Liver (tissue), 9 donors: ENCODE measurements around the gene HPS1. TPM values are rescaled to one million over a fixed set of nuclear protein-coding genes. Genes with fewer than 3 reads are reported as not detected.

Source experiments
- DNase-seq: peaks from one replicate; pipeline ENCODE4 v3.0.0-alpha.2; 2017; ENCODE audit warnings: low spot score
- H3K27ac ChIP-seq, 2 donors: one replicate each; pipeline ENCODE4 v1.7.0; 2013; ENCODE audit warnings: inconsistent platforms in 2 of 2, low read length in 2 of 2, control low read depth in 1 of 2, low read depth in 1 of 2, mild to moderate bottlenecking in 1 of 2
- H3K27me3 ChIP-seq, 4 donors: one replicate each; pipeline versions ENCODE4 v1.6.1 to v1.7.0; 2013; ENCODE audit warnings: low read length in 3 of 4, inconsistent platforms in 1 of 4, mild to moderate bottlenecking in 1 of 4, moderate library complexity in 1 of 4; ENCODE audit not compliant: control insufficient read depth in 4 of 4, insufficient read depth in 4 of 4
- H3K36me3 ChIP-seq, 4 donors: one replicate each; pipeline versions ENCODE4 v1.6.1 to v1.7.0; 2013; ENCODE audit warnings: low read length in 3 of 4, mild to moderate bottlenecking in 3 of 4, low read depth in 1 of 4, moderate library complexity in 1 of 4; ENCODE audit not compliant: control insufficient read depth in 4 of 4, insufficient read depth in 3 of 4
- H3K4me1 ChIP-seq, 4 donors: one replicate each; pipeline versions ENCODE4 v1.6.1 to v1.7.0; 2013; ENCODE audit warnings: low read length in 3 of 4, mild to moderate bottlenecking in 3 of 4, moderate library complexity in 1 of 4; ENCODE audit not compliant: control insufficient read depth in 4 of 4, insufficient read depth in 4 of 4
- H3K4me3 ChIP-seq, 3 donors: one replicate each; pipeline versions ENCODE4 v1.6.1 to v1.7.0; 2013; ENCODE audit warnings: low read length in 3 of 3, control low read depth in 1 of 3, low read depth in 1 of 3, mild to moderate bottlenecking in 1 of 3
- H3K9ac ChIP-seq, 2 donors: one replicate each; pipeline ENCODE4 v1.7.0; 2013; ENCODE audit warnings: low read length in 2 of 2, mild to moderate bottlenecking in 2 of 2, moderate library complexity in 2 of 2, control low read depth in 1 of 2, low read depth in 1 of 2
- H3K9me3 ChIP-seq, 4 donors: one replicate each; pipeline versions ENCODE4 v1.6.1 to v1.7.0; 2013; ENCODE audit warnings: low read length in 3 of 4; ENCODE audit not compliant: control insufficient read depth in 4 of 4
- ATF3 ChIP-seq: IDR thresholded peaks from 2 replicates; pipeline ENCODE4 v1.6.1; 2016; ENCODE audit warnings: antibody characterized with exemption
- CTCF ChIP-seq: fragments of 150-350 bp; IDR thresholded peaks from 2 replicates; pipeline ENCODE4 v1.5.1; 2017; ENCODE audit warnings: improper control_type of control experiment, low read depth, low read length; ENCODE audit not compliant: missing input control
- EGR1 ChIP-seq, 2 donors: IDR thresholded peaks; 2 replicates each; pipeline ENCODE4 v1.6.1; 2016 to 2018; ENCODE audit warnings: antibody characterized with exemption in 2 of 2, low read depth in 2 of 2
- FOXA1 ChIP-seq: IDR thresholded peaks from 2 replicates; pipeline ENCODE4 v1.6.1; 2016; ENCODE audit warnings: antibody characterized with exemption
- FOXA2 ChIP-seq: IDR thresholded peaks from 2 replicates; pipeline ENCODE4 v1.6.1; 2016; ENCODE audit warnings: antibody characterized with exemption
- GABPA ChIP-seq, 2 donors: IDR thresholded peaks in 1 of 2; conservative IDR thresholded peaks in 1 of 2; 2 replicates each; pipeline ENCODE4 v1.6.1; 2016; ENCODE audit warnings: antibody characterized with exemption in 2 of 2, mild to moderate bottlenecking in 1 of 2, moderate library complexity in 1 of 2
- HNF4A ChIP-seq, 2 donors: conservative IDR thresholded peaks; 2 replicates each; pipeline ENCODE4 v1.6.1; 2016; ENCODE audit warnings: antibody characterized with exemption in 2 of 2, mild to moderate bottlenecking in 2 of 2
- HNF4G ChIP-seq: IDR thresholded peaks from 2 replicates; pipeline ENCODE4 v1.6.1; 2016; ENCODE audit warnings: antibody characterized with exemption
- JUND ChIP-seq, 2 donors: IDR thresholded peaks; 2 replicates each; pipeline ENCODE4 v1.6.1; 2016; ENCODE audit warnings: antibody characterized with exemption in 2 of 2
- MAX ChIP-seq: IDR thresholded peaks from 2 replicates; pipeline ENCODE4 v1.6.1; 2016; ENCODE audit warnings: antibody characterized with exemption
- NR2F2 ChIP-seq: IDR thresholded peaks from 2 replicates; pipeline ENCODE4 v1.6.1; 2016; ENCODE audit warnings: antibody characterized with exemption
- RAD21 ChIP-seq, 2 donors: IDR thresholded peaks; 2 replicates each; pipeline ENCODE4 v1.6.1; 2016; ENCODE audit warnings: antibody characterized with exemption in 2 of 2, mild to moderate bottlenecking in 2 of 2
- REST ChIP-seq: IDR thresholded peaks from 2 replicates; pipeline ENCODE4 v1.6.1; 2016; ENCODE audit warnings: antibody characterized with exemption, mild to moderate bottlenecking
- RXRA ChIP-seq, 2 donors: IDR thresholded peaks; 2 replicates each; pipeline ENCODE4 v1.6.1; 2017 to 2018; ENCODE audit warnings: antibody characterized with exemption in 2 of 2, mild to moderate bottlenecking in 1 of 2
- SP1 ChIP-seq: IDR thresholded peaks from 2 replicates; pipeline ENCODE4 v1.6.1; 2018; ENCODE audit warnings: antibody characterized with exemption, mild to moderate bottlenecking
- TAF1 ChIP-seq: conservative IDR thresholded peaks from 2 replicates; pipeline ENCODE4 v1.6.1; 2016; ENCODE audit warnings: antibody characterized with exemption, mild to moderate bottlenecking
- YY1 ChIP-seq: IDR thresholded peaks from 2 replicates; pipeline ENCODE4 v1.6.1; 2016; ENCODE audit warnings: antibody characterized with exemption, mild to moderate bottlenecking
- ZBTB33 ChIP-seq: IDR thresholded peaks from 2 replicates; pipeline ENCODE4 v1.6.1; 2016; ENCODE audit warnings: antibody characterized with exemption
- WGBS: extraction: QIAGEN DNeasy Blood & Tissue Kit; methylation state at CpG from one replicate; pipeline ENCODE4 v1.1.7; 2013; 5-methylcytosine and 5-hydroxymethylcytosine counted together
- polyA plus RNA-seq, 2 donors: library from polyadenylated mRNA; stranded (reverse) in 1 of 2; unstranded in 1 of 2; fragments of 200-250 nt in 1 of 2; fragments of >200 nt in 1 of 2; fragmentation: Nextera tagmentation in 1 of 2; extraction: Ambion mirVana in 1 of 2; gene quantifications; one replicate each; pipeline versions ENCODE4 v1.2.1 to v1.2.3, GENCODE V29; 2013 to 2015
- total RNA-seq, 2 donors: library from RNA; depleted of rRNA; stranded (reverse); fragments of >200 nt; gene quantifications; one replicate each; pipeline ENCODE4 v1.2.3, GENCODE V29; 2014
- donor health status: healthy.
- donor health status: healthy.
- donor health status: healthy.
- donor health status: healthy.
- donor health status: healthy.

HPS1 gene
- total and polyA plus RNA-seq, 4 donors = 19.9 to 56.7 (median 29.8) TPM

GRCh38 chr10:98388101-98388655 is 58.6 kb downstream of the HPS1 start:
- DNase-seq = no peak
- WGBS = 97% methylated on average over 13 of the region's 13 CpGs
- TF ChIP-seq YY1 (no peak), JUND (IDR thresholded peaks at IDR 0.05) (no peak), HNF4A (conservative IDR thresholded peaks at IDR 0.05) (no peak), SP1 (no peak), MAX (no peak), FOXA2 (no peak), EGR1 (IDR thresholded peaks at IDR 0.05; ENCODE audit: low read depth in 2 of 2) (no peak), ZBTB33 (no peak), CTCF (no peak), FOXA1 (no peak), GABPA (IDR thresholded peaks at IDR 0.05 in 1 of 2, conservative IDR thresholded peaks at IDR 0.05 in 1 of 2) (no peak), RXRA (IDR thresholded peaks at IDR 0.05) (no peak)
- Histone ChIP-seq H3K4me3 (no peak overlapping the region), H3K27ac (no peak overlapping the region), H3K9ac (no peak overlapping the region), H3K9me3 (no peaks in the 10 kb centered on the region), H3K27me3 (no peaks in the 10 kb centered on the region), H3K36me3 (peaks cover 0 to 11% (median 1%) of the 10 kb centered on the region in 4 donors), H3K4me1 (no peaks in the 10 kb centered on the region)

GRCh38 chr10:98384531-98385133 is 62.1 kb downstream of the HPS1 start:
- no peaks in the 10 kb centered on the region for H3K27me3 ChIP-seq
- no peaks in the 10 kb centered on the region for H3K4me1 ChIP-seq
- H3K27ac ChIP-seq = no peak overlapping the region
- H3K4me3 ChIP-seq = no peak overlapping the region
- 96% methylated on average over 9 of the region's 9 CpGs for WGBS
- no peak for DNase-seq
- peaks cover 0 to 11% (median 3%) of the 10 kb centered on the region in 4 donors for H3K36me3 ChIP-seq
- H3K9me3 ChIP-seq = no peaks in the 10 kb centered on the region
- no peak overlapping the region for H3K9ac ChIP-seq
- TF ChIP-seq RXRA (IDR thresholded peaks at IDR 0.05) = no peak
- TF ChIP-seq ZBTB33 = no peak
- TF ChIP-seq GABPA (IDR thresholded peaks at IDR 0.05 in 1 of 2, conservative IDR thresholded peaks at IDR 0.05 in 1 of 2) = no peak
- no peak for TF ChIP-seq TAF1
- no peak for TF ChIP-seq MAX
- TF ChIP-seq RAD21 (IDR thresholded peaks at IDR 0.05) = no peak
- TF ChIP-seq CTCF = no peak
- no peak for TF ChIP-seq FOXA1
- TF ChIP-seq SP1 = no peak
- TF ChIP-seq YY1 = no peak
- TF ChIP-seq HNF4G = no peak
- no peak for TF ChIP-seq EGR1 (IDR thresholded peaks at IDR 0.05; ENCODE audit: low read depth in 2 of 2)
- no peak for TF ChIP-seq ATF3
- no peak for TF ChIP-seq FOXA2
- TF ChIP-seq NR2F2 = no peak
- TF ChIP-seq REST = no peak
- no peak for TF ChIP-seq JUND (IDR thresholded peaks at IDR 0.05)
